Hematopoietic multipotent progenitor cell treated with erythropoietin and hydrocortisone succinate and interleukin-3 and kit ligand, for 15 days (in vitro differentiated cells): ENCODE results near the gene GALNTL6.
"Not testable (repeated sequence)": the region's sequence is repeated elsewhere in the genome, so short reads cannot be mapped to it uniquely, and the experiment has no call there.

Experiments
- DNase-seq: peaks from one replicate; pipeline ENCODE4 v3.0.0-alpha.2; 2015; ENCODE audit warnings: low spot score

The GALNTL6 gene

GRCh38 chr4:172751550-172751949 is 938.3 kb downstream of the GALNTL6 start:
- DNase-seq: no peak

- no peak for DNase-seq
Observed at GRCh38 chr4:172758586-172759340, 945.6 kb downstream of the GALNTL6 start.

DNA sequence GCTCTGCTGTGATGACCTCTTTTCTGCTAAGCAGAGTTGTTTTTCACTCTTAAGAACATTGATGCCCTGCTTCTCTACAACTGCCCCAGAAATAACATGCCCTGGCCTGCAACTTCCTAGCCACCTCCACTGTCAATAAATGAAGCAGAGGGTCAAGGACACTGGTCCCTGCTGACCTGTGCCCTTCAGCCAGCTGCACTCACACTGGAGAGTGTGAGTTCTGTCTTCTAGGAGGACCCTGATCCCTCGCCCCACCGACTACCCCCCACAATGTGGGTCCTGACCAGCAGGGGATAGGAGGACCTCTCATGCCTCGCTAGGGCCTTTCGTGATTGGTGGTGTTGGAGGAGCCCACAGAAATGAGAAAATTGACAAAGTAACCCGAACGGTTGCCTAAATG is 947.3 kb downstream of the GALNTL6 start:
- no peak for DNase-seq

DNA sequence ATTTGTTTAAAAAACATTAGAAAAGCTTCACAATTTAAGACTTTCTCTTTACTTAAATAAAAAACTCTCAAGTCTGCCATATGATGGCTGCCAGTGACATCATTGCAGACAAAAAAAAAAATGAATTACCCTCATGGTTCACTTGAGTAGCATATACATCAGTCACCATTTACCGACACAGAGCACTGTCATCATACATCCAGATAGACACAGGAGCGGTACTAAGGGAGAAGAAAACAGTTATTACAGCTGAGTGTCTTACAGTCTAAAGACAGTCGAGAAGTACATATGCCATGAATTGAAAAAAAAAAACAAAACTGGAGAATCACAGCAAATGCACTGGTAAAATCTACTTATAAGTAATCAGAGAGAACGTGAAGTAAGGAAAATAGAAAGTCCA is 949.7 kb downstream of the GALNTL6 start:
- no peak for DNase-seq

DNA sequence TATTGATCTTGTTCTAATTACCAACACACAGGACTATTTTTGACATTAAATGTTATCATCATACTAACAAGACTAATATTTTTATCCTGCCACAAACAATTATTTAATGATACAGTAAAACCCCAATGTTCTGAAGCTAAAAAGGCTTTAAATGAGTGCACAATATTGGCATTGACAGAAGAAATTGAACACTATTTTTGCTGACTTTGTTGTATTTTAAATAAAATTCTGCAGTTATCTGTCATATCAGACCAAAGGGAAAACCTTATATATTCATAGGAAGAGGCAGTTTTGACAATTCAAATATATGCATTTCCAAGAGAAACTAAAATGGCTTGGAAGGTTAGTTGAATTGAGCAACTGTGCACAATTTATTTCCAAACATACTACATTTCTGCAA is 957.6 kb downstream of the GALNTL6 start:
- DNase-seq: no peak

DNA sequence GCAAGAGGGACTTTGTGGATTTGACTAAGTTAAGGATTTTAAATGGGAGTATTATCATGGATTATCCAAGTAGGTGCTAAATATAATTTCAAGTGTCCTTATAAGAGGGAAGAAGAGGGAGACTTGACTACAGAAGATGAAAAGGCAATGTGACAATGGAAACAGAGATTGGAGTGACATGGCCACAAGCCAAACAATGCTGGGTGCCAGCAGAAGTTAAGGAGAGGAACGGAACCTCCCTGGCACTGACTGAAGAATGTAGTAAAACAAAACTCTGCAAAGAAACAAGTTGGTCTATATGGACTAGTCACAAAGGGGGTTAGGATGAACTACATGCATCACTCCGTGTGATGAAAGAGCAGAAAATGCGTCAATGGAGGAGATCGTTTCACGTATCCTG is 959.6 kb downstream of the GALNTL6 start:
- DNase-seq: no peak

GRCh38 chr4:172776203-172776861 is 963.1 kb downstream of the GALNTL6 start:
- no peak for DNase-seq

GRCh38 chr4:172777729-172778431 is 964.7 kb downstream of the GALNTL6 start:
- no peak for DNase-seq

GRCh38 chr4:172778583-172778982 is 965.4 kb downstream of the GALNTL6 start:
- no peak for DNase-seq

DNA sequence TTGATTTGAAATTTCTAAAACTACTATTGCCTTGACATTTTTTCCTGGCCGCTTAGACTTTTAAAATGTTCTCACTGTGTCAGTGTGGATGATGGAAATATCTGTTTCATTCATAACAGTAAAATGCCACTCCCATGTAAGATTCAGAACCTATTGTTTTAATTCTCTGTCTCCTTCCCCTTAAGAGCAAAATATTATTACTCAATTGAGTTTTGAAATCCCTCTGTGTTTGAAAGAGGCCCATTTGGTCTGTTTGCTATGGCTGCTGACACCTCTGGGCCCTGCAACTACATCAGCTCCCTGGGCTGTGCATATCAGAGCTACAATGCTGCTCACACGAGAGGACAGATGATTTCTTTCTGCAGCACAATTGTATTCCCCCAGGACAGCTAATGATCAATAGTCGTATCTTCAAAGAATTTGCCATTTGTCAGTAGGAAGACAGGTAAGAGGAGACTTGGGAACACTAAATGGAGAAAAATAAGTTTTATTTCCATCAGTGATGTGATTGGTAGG is 967.4 kb downstream of the GALNTL6 start:
- DNase-seq: no peak

DNA sequence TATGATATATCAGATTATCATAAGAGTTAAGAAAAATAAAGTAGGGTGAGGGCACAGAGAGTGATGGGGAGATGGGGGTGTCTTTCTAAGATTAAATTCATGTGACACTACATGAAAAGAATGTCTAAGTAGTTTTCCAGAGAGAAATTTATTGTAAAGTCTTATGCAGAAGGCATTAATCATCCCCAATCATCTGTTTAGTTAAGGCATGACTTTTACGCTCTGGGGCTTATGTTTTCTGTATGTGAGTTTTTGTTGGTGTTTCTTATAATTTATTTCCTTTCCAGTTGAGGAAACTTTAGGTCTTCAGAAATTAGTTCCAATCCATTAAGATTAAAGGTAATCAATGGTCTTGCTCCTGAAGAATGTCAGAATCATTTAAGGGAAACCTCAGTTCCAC is 972.4 kb downstream of the GALNTL6 start:
- no peak for DNase-seq

GRCh38 chr4:172786039-172786792 is 973.0 kb downstream of the GALNTL6 start:
- no peak for DNase-seq

GRCh38 chr4:172787111-172787510 is 973.9 kb downstream of the GALNTL6 start:
- DNase-seq: no peak

GRCh38 chr4:172791841-172792240 is 978.6 kb downstream of the GALNTL6 start:
- DNase-seq: no peak

DNA sequence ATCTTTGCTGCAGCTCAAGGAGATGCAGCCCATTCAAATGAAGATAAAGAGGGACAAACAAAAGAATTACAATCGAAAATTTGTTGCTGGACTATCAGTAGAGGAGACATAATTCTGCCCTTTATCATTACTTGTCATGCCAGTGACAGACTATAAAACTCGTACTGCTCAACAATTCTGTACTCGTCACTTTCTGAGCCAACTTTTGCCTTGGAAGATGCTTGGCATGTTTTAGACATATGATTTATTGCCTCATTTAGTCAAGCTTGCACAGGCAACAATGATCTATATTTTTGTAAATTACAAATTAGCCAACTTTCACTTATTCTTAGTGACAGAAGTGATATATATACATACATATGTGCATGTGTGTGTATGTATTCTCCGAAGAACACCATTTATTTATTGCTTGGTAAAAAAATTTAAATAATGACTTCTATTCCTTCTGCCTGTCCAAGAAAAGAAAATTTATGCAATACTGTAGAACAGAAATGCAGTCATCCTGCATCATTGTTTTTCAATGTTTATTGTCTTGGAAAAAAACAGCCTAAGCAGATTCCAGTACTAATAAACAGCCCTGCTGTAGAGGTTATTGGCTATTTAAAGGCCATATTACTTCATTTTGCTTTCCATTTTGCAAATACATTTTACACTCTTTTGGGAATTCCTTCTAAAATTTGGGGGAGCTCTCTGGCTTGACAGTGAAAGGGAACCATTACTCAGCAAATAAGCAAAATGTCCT is 980.5 kb downstream of the GALNTL6 start:
- no peak for DNase-seq

DNA sequence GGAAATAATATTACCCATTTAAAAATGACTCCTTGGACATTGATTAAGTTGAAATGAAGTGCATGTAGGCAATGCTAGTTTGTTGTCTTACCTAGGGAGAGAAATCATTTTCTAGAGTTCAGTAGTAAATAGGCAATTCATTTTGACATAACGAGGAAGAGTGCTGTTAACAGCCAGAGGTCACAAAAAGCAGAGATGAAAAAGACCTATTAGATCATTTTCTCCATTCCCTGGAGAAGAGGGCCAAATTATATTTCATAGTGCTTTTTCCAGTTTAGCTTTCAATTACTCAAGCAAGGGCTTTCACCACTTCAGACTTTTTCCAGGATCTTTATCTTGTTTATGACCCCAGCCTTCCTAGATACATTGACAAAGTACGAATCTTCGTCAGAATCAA is 981.1 kb downstream of the GALNTL6 start:
- no peak for DNase-seq

- DNase-seq: not testable (repeated sequence)
Observed at GRCh38 chr4:172797281-172797680, 984.1 kb downstream of the GALNTL6 start.

GRCh38 chr4:172802032-172802431 is 988.8 kb downstream of the GALNTL6 start:
- no peak for DNase-seq

- no peak for DNase-seq
Observed at GRCh38 chr4:172806841-172807240, 993.6 kb downstream of the GALNTL6 start.

DNA sequence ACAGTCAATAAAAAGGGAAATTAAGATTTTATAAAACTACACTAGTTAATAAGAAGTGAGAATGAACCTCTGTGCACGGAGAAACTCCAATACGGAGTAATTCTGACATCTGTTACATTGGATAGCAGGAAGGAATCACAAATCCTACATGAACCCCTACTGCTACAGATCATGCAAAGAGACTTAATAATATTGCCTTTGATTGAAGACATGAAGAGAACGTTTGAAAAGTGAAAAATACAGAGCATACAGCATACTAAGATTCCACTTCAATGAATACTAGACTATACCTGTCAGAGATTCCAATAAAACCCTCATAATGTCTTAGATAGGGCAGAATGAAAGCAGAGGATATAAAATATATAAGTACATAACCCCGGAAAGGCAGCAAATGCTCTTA is 995.0 kb downstream of the GALNTL6 start:
- DNase-seq: no peak

DNA sequence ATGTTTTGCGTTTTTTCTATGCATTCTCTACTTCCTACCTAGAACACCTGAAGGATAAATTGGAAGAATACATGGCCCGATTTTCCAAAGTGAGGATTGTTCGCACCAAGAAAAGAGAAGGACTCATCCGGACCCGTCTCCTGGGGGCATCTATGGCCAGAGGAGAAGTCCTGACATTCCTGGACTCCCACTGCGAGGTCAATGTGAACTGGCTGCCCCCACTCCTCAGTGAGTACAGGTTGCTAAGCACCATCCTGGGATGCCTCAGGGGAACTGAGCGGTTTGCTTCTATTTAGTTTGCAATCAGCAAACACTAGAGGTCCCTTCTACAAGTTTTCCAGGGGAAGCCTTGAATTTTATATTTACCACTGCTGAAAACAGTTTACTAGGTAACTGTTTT is 996.1 kb downstream of the GALNTL6 start:
- DNase-seq: no peak
